ENCODE data around the gene CHADL. TPM values are rescaled to one million over a fixed set of nuclear protein-coding genes. Genes with fewer than 3 reads are reported as not detected.

Gene CHADL
- total and polyA plus RNA-seq, 9 of the 15 experiments (the other 6 are each of a cell fraction or from before 2014, with no cell fraction given) = not detected

GRCh38 chr22:41238570-41239442 is 1.9 kb downstream of the CHADL start:
- Histone ChIP-seq H3K4me1 (replicated peaks in 1 of 2; ENCODE audit: control insufficient read depth in 2 of 2, insufficient read depth in 2 of 2, low read length in 2 of 2) (peaks cover 0 to 35% of the 10 kb centered on the region in 2 experiments; a peak in 2 of 5 replicates), H3K36me3 (ENCODE audit: control insufficient read depth, insufficient read depth, low read length) (no peaks in the 10 kb centered on the region), H3K4me2 (ENCODE audit: insufficient read depth, low read length) (no peak overlapping the region), H3K9ac (ENCODE audit: insufficient read depth in 1 of 2, low read depth in 2 of 2, low read length in 2 of 2) (no peak overlapping the region; a peak in 1 of 4 replicates), H3K27ac (ENCODE audit: extremely low read depth, low read depth, low read length) (no peak overlapping the region), H2AFZ (ENCODE audit: low read depth, low read length) (no peak overlapping the region), H3K9me1 (ENCODE audit: control insufficient read depth, insufficient read depth, low read length) (no peaks in the 10 kb centered on the region), H4K20me1 (replicated peaks; ENCODE audit: control insufficient read depth, insufficient read depth, low read length) (no peaks in the 10 kb centered on the region), H3K4me3 (no peak overlapping the region), H3K79me2 (ENCODE audit: control insufficient read depth, insufficient read depth, low read length) (no peaks in the 10 kb centered on the region), H3K27me3 (ENCODE audit: control insufficient read depth in 2 of 2, insufficient read depth in 2 of 2, low read length in 2 of 2) (no peaks in the 10 kb centered on the region), H3K9me3 (replicated peaks; ENCODE audit: control insufficient read depth, insufficient read depth, low read depth, low read length) (no peaks in the 10 kb centered on the region)
- CTCF ChIA-PET (ENCODE audit: low intra/inter-chr PET ratio) = no interaction called here
- DNase-seq (ENCODE audit: extremely low read depth in 1 of 4, low spot score in 3 of 4) (no peak), ATAC-seq (no peak), FAIRE-seq (no peak)
- BruUV-seq (replicated peaks) = no TSS peak
- POLR2A ChIA-PET = interaction anchor here (0.6 kb wide), 2 partner anchors 12 to 539 kb away, joined by 3 read pairs; no protein-coding TSS in a partner anchor
- TF ChIP-seq XRCC5 (IDR thresholded peaks at IDR 0.05; ENCODE audit: low read depth, low read length) (no peak), ZBTB8A (IDR thresholded peaks at IDR 0.05; ENCODE audit: partially characterized antibody) (no peak), BCOR (IDR thresholded peaks at IDR 0.05) (peak; percentile 57; the same call in 1 of the 2 replicates), ARNT (IDR thresholded peaks at IDR 0.05) (no peak), BACH1 (tag; IDR thresholded peaks at IDR 0.05) (no peak), ZFP36 (IDR thresholded peaks at IDR 0.05; ENCODE audit: low read depth, low read length, partially characterized antibody) (peak; percentile 68), MEF2D (tag; conservative IDR thresholded peaks at IDR 0.05; ENCODE audit: low read depth) (no peak), ZNF174 (CRISPR knock-in tag; IDR thresholded peaks at IDR 0.05) (no peak), TCF7 (IDR thresholded peaks at IDR 0.05; ENCODE audit: borderline replicate concordance) (no peak)
- TF ChIP-seq, protein P1, sequence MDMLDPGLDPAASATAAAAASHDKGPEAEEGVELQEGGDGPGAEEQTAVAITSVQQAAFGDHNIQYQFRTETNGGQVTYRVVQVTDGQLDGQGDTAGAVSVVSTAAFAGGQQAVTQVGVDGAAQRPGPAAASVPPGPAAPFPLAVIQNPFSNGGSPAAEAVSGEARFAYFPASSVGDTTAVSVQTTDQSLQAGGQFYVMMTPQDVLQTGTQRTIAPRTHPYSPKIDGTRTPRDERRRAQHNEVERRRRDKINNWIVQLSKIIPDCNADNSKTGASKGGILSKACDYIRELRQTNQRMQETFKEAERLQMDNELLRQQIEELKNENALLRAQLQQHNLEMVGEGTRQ (CRISPR knock-in tag; IDR thresholded peaks at IDR 0.05) = no peak
- TF ChIP-seq, protein P2, sequence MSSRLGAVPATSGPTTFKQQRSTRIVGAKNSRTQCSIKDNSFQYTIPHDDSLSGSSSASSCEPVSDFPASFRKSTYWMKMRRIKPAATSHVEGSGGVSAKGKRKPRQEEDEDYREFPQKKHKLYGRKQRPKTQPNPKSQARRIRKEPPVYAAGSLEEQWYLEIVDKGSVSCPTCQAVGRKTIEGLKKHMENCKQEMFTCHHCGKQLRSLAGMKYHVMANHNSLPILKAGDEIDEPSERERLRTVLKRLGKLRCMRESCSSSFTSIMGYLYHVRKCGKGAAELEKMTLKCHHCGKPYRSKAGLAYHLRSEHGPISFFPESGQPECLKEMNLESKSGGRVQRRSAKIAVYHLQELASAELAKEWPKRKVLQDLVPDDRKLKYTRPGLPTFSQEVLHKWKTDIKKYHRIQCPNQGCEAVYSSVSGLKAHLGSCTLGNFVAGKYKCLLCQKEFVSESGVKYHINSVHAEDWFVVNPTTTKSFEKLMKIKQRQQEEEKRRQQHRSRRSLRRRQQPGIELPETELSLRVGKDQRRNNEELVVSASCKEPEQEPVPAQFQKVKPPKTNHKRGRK (tag; IDR thresholded peaks at IDR 0.05) = no peak
- intact Hi-C loops (cut with micrococcal nuclease) (no loop called here), in situ Hi-C loops (cut with MboI) (no loop called here)
- 69% methylated on average over 19 of the region's 32 CpGs for WGBS (ENCODE audit: insufficient coverage, low coverage, missing lambda C conversion rate)
